LoVo (cell line): ENCODE results near the gene COX15.
"Not testable (repeated sequence)": the region's sequence is repeated elsewhere in the genome, so short reads cannot be mapped to it uniquely, and the experiment has no call there.

Source experiments
- DNase-seq: peaks from one replicate; pipeline ENCODE4 v3.0.0-alpha.2; 2016; ENCODE audit warnings: low spot score

Gene COX15

DNA sequence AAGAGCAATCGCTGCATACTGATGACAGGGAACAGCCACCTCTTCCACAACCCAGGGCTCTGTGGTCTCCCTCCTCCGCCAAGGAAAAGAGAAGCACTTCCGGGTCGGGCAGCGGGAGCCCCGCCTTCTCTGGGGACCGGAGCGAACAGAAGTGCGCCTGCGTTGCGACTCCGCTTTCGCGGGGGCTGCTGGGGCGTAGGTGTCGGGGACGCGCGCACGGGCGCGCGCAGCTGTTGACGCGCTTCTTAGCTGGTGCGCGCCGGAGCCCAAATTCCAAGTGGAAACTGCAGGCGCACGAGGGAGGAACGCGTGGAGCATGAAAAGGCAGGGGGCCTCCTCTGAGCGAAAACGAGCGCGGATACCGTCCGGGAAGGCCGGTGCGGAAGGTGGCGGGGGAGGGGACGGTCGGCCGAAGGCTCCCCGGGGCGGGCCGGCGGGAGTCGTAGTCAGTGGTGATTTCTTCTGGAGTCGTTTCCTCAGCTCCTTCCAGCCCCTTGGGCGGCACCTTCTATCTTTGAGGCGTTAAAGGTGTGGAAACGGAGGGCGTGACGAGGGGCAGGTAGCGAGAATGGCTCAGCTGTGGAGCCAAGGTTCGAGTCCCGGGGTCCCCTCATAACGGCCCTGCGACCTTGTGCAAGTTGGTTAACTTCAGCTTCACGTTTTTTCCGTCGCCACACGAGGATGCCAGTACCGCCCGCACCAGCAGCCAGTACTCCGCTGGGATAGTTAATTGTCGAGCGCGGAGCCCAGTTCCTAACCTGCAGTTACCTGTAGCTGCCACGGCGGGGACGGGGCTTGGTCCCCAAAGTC, at the start of gene COX15, which contains the start of gene CUTC:
TSS of gene COX15 (minus strand) at position 95 of the 810 bp plus-strand sequence. CDS start at position 17, 78 bp downstream.
TSS of gene CUTC (plus strand) at position 202 of the 810 bp plus-strand sequence. CDS start at position 317, 115 bp downstream.
- peak; percentile 96 for DNase-seq

DNA sequence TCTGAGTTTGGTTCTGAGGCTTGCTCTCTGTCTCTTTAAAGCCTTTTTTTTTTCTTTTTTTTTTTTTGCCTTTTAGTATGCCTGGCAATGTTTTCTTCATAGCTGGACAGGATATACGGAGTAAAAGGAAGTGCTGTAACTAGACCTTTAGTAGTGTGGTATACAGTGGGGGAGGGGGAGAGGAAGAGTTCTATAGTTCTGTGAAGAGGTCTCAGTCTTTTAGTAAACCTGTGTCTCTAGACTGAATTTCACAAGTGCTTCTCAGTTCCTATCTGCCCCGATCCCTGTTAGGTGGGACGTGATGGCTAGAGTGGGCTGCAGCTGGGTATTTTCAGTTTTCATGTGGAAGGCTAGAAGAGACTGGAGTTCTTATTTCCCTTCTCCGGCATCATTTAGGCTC, 47.4 kb upstream of the COX15 start:
- DNase-seq: peak; percentile 64

DNA sequence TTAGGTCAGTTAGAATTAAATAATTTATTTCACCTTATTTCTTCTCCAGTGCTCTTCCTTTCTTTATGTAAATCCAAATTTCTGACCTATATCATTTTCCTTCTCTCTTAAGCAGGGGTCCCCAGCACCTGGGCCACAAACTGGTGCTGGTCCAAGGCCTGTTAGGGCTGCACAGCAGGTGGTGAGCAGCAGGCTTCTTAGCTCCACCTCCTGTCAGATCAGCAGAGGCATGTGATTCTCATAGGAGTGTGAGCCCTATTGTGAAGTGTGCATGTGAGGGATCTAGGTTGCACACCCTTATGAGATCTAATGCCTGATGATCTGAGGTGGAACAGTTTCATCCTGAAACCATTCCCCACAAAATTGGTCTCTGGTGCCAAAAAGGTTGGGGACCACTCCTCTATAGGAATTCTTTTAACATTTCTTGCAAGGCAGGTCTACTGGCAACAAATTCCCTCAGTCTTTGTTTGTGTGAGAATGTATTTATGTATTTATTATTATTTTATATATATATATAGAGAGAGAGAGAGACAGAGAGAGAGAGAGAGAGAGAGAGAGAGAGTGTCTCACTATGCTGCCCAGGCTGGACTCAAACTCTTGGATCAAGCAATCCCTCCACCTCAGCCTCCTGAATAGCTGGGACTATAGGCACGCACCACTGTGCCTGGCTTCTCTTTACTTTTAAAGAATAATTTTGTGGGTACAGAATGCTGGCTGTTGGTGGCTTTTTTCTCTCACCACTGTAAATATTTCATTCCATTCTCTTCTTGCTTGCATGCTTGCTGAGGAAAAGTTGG, 46.2 kb upstream of the COX15 start:
- DNase-seq: peak; percentile 57

DNA sequence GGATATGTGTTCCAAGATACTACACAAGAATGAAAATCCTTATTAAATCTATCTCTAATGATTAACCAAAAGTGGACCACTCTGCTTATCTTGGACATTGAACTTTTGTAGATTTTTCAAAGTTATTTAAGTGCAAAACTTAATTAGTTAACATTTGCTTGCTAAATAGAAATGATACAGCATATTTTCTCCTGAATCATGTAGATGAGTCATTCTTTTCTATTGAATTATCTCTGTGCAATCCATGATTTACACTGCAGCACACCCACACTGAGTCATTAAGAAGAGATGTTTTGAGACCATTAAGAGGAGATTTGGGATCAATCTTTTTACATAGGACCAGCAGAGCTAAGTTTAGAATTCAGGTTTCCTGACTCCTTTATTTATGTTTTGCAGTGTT, 43.9 kb upstream of the COX15 start:
- peak; percentile 87 for DNase-seq

DNA sequence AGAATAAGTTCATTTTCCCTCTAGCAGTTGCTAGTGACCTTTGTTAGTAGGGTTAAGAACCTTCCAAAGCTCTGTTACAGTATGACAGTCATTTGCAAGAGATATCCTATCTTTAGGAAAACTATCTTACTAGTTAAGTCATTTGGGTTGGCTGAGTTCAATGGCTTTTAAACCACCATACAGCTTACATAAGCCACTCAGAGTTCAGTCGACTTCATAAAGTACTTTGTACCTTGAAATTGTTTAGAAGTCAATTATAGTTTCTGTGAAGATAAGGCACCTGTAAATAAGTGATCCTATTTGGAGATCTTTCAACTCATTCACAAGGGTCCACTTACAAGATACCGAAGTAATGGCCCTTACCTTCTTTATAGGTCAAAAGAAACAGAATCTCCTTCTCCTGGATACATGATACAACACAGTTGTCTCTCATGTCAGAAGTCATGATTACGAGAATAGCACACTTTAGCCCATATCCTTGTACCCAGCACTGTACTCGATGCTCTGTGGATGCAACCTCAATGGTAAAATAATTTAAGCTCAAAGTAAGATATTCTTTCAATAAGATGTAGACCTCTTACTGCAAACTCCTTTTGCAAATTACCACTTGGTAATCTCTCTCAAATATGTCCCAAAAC, 38.6 kb upstream of the COX15 start:
- no peak for DNase-seq

DNA sequence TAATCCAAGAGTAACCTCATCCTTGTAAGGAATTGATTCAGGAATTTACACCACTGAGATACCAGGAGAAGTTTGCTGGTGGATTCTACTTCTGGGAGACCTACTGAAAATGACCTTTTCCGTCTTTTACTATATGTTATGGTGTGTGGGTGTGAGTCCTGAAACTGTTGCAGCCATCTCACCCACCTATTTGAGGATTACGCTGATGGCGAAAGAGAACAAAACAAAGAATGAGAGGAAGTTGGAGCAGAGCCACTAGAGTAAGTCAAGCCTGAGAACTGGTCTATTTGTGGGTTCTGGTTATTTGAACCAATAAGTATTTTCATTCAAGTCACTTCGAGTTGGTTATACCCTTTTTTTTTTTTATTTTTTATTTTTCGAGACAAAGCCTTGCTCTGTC, 37.8 kb upstream of the COX15 start:
- DNase-seq: no peak

DNA sequence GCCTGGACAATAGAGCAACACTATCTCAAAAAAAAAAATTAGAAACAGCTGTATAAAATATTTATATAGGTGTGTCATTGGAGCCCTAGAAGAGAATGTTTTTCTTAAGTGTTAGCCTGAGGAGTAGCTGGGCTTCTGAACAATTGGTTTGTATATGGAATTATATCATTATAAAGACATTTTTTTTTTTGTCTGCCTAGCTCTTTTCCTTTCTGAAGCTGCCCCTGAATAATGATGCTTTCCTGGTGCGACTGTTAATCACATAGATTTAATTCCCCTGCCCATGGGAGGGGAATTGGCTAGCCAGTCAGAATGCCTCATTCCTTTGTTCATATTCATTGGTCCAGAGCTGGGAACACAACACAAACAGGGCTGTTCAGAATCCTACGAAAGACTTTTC, 36.6 kb upstream of the COX15 start:
- DNase-seq: no peak

DNA sequence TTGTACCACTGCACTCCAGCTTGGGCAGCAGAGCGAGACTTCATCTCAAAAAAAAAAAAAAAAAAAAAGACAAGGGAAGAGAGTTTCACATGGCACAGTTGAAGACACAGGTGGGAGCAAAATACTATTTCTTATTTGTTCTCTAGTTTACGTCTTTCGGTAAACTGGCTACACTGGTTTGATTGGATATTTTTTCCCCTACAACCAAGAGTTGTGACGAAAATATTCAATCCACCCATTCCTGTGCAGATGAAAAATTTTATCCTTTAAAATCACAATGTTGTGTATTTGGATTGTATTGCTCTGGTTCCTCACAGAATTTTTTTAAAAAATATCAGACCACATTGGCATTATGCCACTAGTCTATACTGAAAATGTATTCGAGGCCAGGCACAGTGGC, 36.0 kb upstream of the COX15 start:
- no peak for DNase-seq

DNA sequence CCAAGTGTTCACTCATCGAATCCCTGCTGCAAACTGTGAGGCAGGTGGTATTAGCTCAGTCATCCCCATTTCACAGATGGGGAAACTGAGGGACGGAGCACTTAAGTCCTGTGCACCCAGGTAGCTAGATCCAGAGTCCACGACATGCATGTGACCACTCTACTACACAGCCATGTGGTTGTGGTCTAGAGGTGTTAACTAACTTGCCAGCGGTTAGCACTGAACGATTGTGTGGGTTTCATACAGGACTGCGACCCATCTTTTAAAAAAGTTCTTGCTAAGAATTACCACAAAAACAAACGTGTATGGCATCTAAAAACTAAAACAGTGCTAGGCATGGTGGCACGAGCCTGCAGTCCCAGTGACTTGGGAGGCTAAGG, 34.4 kb upstream of the COX15 start:
- DNase-seq: no peak

DNA sequence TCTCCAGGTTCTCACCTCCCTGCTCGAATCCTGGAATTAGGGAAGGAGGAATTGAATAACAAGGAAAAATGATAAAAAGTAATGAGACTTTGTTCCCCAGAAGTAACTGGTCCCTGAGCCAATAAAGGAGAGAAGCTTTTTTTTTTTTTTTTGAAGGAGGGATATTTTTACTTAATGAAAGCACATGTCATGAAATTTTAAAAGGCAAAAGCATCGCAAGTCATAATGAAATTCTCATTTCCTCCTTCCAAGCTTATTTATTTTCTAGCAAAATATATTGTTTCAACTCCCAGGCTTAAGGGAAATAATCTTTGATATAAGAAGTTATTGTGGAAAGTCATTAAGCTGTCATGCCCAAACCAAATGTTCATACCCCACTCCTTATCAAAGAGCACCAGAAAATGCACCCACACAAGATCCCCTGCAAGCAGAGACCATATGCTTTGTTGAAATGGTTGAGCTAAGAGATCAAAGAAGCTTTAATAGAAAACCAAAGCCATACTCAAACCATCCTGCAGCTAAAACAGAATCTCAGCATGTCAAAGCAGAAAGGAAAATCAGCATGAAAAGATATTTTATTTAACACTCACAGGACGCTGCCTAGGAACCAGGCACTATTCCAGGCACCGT, 33.9 kb upstream of the COX15 start:
- no peak for DNase-seq

DNA sequence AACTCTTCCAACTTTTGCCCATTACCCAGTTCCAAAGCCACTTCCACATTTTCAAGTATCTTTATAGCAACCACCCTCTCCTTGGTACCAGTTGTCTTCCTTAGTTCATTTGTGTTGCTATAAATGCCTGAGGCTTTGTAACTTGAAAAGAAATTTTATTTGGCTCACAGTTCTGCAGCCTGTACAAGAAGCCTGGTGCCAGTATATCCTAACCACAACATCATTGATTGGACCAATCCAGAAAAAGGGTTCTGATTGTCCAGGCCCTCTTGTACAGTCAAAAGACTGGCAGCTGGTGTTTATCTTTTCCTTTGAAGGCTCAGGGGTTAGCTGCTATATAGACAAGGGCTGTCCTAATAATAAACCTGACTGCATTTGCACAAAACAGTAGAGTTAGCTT, 29.4 kb upstream of the COX15 start:
- DNase-seq: no peak

DNA sequence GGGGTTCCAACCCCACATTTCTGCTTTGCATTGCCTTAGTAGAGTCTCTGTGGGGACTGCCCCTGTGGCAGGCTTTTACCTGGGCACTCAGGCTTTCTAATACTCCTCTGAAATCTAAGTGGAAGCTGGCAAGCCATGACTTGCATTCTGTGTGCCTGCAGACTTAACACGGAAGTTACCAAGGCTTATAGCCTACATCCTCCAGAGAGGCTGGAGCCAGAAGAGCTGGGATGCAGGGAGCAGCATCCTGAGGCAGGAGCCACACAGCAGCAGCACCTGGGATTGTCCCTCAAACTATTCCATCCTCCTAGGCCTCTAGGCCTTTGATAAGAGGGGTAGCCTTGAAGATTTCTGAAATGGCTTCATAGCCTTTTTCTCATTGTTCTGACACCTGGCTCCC, 28.4 kb upstream of the COX15 start:
- DNase-seq: no peak

DNA sequence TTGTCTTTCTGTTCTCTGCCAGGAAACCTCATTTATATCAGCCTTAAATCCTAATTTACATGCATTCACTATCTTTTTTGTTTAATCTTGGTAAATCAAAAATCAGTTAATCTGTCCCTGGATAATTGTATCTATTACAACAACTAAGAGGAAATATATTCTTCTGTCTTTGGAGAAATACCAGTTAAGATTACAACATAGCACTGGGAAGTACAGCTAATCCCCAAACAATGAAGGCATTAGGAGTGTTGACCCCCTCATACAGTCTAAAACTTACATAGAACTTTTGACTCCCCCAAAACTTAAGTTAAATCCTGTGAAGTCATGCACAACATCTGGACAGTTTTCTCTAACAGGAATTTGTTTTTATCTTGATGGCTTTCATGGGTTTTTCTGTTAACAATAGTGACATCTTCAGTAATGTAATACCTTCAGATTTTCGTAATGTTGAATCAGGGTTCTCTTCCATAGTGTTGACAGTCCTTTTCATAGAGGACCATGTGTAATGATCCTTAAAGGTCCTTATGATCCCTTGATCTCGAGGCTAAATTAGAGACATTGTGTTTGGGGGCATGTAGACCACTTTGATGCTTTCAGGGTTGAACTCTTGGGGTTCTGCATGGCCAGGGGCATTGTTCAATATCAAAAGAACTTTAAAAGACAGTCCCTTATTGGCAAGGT, 26.4 kb upstream of the COX15 start:
- no peak for DNase-seq

DNA sequence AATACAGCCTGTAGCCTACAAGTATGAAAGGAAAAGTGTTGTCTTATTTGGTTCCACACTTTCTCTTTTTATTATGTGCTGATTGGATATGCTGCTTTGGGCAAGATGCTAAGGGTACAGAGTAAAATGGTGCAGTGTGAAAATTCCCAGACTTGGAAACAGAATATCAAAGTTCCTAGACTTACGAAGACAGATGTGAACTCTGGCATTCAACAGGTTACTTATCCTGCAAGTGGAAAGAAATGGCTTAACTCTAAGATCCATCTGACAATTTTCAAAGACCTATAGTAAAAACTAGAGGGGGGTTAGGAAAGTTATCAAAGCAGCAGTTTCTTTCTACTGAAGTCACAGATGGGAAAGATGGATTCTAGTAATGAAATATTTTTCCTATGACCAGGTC, 24.2 kb upstream of the COX15 start:
- DNase-seq: no peak

DNA sequence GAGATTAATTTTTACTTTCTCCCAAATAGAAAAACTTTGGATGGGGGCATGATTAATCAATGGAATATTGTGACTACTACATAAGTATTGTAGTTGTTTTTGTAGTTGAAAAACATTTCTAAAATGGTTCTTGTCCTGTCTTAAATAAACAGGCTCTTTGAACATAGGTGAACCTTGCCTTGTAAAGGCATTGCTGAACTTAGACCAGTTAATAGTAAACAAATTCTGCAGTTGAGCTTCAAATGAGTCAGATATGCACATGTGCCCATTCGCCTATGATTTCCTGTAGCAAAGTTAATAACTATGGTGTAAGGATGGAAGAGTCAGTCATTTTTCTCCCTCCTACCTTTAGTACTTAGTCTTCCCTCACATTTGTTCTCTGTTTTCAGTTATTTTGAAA, 22.7 kb upstream of the COX15 start:
- DNase-seq: no peak

DNA sequence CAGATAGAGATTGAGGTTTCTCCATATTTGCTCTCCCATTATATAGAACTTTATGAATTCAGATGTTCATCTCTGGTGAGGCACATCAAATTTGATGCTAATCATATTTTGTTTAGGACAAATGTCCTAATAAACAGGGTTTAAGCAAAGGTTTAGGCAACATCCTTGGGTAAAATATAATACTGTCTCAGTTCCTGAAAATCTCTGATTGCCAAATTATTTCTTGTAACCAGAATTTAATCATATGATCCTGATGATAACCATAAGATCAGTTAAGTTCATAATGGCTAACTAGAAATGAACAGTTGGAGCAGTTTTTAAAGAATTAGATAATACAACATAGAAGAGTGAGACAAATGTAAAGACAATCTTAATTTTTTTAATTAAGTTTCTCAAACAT, 18.7 kb upstream of the COX15 start:
- DNase-seq: no peak

DNA sequence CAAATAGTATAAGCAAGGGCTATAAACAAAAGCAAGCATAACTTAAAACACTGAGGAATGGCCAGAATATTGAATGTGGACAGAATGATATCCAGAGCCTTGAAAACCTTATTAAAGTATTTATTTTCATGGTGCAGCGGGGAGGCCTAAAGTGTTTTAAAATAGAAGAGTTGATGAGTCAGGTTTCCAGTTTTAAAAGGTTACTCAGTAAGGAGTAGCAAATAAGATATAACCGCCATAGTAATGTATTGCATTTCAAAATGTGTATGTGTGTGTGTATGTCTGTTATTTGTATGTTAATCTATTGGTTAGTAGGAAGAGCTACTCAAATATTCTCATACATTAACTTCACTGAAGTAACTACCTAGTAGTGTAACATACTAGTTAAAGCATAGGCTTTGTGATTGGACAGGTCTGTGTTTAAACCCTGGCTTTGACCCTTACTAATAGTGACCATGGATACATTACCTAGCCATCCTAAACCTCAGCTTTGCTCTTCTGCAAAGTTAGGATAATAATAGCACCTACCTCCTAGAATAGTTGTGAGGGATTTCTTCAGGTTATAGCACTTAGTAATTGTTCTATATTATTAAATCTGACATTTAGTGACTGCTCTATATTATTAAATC, 17.0 kb upstream of the COX15 start:
- no peak for DNase-seq

DNA sequence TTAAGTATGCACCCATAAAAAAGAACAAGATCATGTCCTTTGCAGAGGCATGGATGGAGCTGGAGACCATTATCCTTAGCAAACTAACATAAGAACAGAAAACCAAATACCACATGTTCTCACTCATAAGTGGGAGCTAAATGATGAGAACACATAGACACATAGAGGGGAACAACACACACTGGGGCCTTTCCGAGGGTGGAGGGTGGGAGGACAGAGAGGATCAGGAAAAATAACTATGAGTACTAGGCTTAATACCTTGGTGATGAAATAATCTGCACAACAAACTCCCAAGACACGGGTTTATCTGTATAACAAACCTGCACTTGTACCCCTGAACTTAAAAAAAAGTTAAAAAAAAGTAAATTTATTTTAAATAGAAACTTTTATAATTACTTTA, 14.2 kb upstream of the COX15 start:
- DNase-seq: not testable (repeated sequence)

DNA sequence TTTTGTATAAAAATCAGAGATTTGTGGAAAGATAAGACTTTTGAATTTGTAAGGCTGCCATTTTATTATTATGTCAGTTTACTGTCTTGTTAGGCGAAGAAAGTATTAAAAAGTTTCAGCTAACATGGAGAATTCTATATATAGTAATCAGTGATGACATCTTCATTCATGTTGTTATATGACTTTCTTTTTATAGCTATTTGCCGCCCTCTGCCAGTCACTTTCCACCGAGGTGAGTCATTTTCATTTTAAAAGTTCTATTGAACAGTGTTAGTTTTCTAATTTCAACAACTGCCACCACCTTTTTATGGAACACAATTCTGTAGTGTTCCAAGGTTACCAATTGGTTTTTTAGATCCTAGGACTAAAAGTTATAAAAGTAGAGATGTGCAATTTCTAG, 11.9 kb upstream of the COX15 start:
- no peak for DNase-seq

DNA sequence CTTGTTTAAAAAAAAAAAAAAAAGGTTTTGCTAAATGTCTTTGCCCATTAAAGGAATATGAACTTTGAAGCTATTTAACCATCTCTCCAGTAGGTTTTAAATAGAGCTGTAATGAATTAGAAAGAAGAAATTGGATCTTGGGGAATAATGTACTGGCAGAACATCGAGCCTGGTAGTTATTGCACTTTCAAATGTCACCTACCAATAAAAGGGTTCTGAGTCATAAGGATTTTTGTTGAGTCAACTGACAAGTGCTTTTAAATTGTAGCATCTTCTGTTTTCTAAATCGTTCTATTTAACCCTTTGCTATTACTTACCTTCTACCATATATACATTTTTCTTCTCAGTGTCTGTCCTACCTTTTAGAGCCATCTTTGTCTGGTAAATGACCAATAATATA, 10.8 kb upstream of the COX15 start:
- no peak for DNase-seq

DNA sequence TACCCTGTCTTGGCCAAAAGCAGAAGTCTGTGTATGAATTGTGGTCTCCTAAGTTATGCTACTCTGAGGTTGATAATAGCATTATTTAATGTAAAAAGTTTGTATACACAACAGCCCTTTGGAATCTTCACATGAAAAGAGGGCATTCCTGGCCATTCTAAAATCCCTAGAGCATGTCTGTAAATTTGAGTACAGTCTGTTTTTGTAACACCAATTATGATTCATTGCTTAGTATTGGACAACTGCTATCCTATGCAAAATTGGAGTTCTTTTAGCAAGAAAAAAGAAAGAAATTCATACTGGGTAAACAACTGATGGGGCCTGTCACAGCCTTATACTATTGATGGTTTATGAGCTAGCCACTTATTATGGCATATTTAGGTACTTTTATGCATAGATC, 10.3 kb upstream of the COX15 start:
- no peak for DNase-seq
